ENCODE results near the gene NBEA.
A peak's percentile ranks its signal among the peaks of the same experiment; 100 is the strongest.
"Not testable (repeated sequence)": the region's sequence is repeated elsewhere in the genome, so short reads cannot be mapped to it uniquely, and the experiment has no call there.

Gene NBEA

GRCh38 chr13:34911159-34911558, 30.9 kb upstream of the NBEA start:
- no peak overlapping the region for H3K4me3 ChIP-seq (replicated peaks in 1 of 2; ENCODE audit: low read depth in 2 of 2, low read length in 2 of 2)
- DNase-seq (ENCODE audit: low read depth in 2 of 2), result no peak
- no peak for TF ChIP-seq CTCF (IDR thresholded peaks at IDR 0.05; ENCODE audit: low read depth, low read length)

- no peak for TF ChIP-seq CTCF (IDR thresholded peaks at IDR 0.05; ENCODE audit: low read depth, low read length)
- peak in 1 of 2 donors; percentile 15 for DNase-seq (ENCODE audit: low read depth in 2 of 2)
- H3K4me3 ChIP-seq (replicated peaks in 1 of 2; ENCODE audit: low read depth in 2 of 2, low read length in 2 of 2), result no peak overlapping the region
Observed at GRCh38 chr13:34913040-34913439, 29.0 kb upstream of the NBEA start.

GRCh38 chr13:34914416-34914815, 27.7 kb upstream of the NBEA start:
- TF ChIP-seq CTCF (IDR thresholded peaks at IDR 0.05; ENCODE audit: low read depth, low read length), result no peak
- DNase-seq (ENCODE audit: low read depth in 2 of 2), result no peak
- H3K4me3 ChIP-seq (replicated peaks in 1 of 2; ENCODE audit: low read depth in 2 of 2, low read length in 2 of 2), result no peak overlapping the region

GRCh38 chr13:34926508-34926907, 15.6 kb upstream of the NBEA start:
- TF ChIP-seq CTCF (IDR thresholded peaks at IDR 0.05; ENCODE audit: low read depth, low read length), result no peak
- no peak overlapping the region for H3K4me3 ChIP-seq (replicated peaks in 1 of 2; ENCODE audit: low read depth in 2 of 2, low read length in 2 of 2)
- peak; percentile 57 to 63 for DNase-seq (ENCODE audit: low read depth in 2 of 2)

GRCh38 chr13:34928676-34929075, 13.4 kb upstream of the NBEA start:
- not testable (repeated sequence) for H3K4me3 ChIP-seq (replicated peaks in 1 of 2; ENCODE audit: low read depth in 2 of 2, low read length in 2 of 2); DNase-seq (ENCODE audit: low read depth in 2 of 2)

- TF ChIP-seq CTCF (IDR thresholded peaks at IDR 0.05; ENCODE audit: low read depth, low read length), result no peak
- peak; percentile 14 to 77 for DNase-seq (ENCODE audit: low read depth in 2 of 2)
- H3K4me3 ChIP-seq (replicated peaks in 1 of 2; ENCODE audit: low read depth in 2 of 2, low read length in 2 of 2), result no peak overlapping the region
Observed at GRCh38 chr13:34931572-34931971, 10.5 kb upstream of the NBEA start.

- DNase-seq (ENCODE audit: low read depth in 2 of 2), result no peak
- H3K4me3 ChIP-seq (replicated peaks in 1 of 2; ENCODE audit: low read depth in 2 of 2, low read length in 2 of 2), result no peak overlapping the region
- TF ChIP-seq CTCF (IDR thresholded peaks at IDR 0.05; ENCODE audit: low read depth, low read length), result no peak
Observed at GRCh38 chr13:34933349-34933748, 8.7 kb upstream of the NBEA start.

Measured in cardiac fibroblast (primary cell).